ENCODE results near the gene LSAMP.

The LSAMP gene

DNA sequence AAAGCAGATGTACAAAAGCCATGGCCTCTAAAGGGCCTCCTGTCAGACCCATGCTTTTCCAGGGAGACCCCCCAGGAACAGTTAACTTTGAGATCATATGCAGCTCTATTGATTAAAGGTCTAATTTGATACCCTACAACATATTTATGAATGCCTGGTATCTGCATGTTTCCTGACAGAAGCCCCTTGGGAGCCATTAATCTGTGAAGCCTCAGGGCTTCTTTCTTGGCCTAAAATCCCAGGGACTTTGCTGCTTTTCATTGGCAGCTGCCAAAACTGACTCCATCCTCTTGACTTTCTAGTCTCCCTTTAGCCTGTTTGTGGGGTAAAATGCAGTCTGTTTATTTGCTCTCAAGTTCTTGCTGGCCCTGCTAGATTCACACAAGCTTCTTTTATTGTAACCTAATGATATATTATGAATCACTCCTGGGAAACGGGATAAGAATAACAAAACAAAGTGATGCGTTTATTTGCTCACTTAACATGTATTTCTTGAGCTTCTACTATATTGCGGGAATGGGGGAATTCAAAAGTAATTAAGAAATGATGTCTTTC, 257.0 kb downstream of the LSAMP start:
- TF ChIP-seq CTCF (conservative IDR thresholded peaks at IDR 0.05; ENCODE audit: control insufficient read depth, insufficient read depth, low read depth, low read length) = no peak
- DNase-seq (ENCODE audit: low read depth) = peak; percentile 53
- H3K4me3 ChIP-seq (ENCODE audit: control insufficient read depth, low read depth, low read length) = no peak overlapping the region

DNA sequence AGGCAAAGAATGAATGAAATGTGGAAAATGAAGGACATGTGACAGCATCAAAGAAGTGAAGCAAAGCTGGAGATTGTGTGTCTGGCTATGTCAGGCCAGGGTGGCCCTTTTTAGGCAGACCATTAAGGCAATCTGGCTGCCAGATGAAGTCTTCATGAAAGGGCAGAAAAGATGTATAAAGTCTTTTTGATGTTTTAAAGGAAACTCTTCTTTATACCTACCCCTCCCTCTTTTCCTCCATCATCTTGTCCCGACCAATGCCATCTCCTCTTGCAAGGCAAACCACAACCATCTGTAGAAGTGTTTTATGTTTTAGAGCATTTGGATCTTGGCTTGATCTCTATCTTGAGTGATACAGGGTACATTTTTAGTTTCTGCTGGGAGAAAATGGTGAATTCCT, 259.2 kb downstream of the LSAMP start:
- no peak overlapping the region for H3K4me3 ChIP-seq (ENCODE audit: control insufficient read depth, low read depth, low read length)
- TF ChIP-seq CTCF (conservative IDR thresholded peaks at IDR 0.05; ENCODE audit: control insufficient read depth, insufficient read depth, low read depth, low read length) = no peak
- DNase-seq (ENCODE audit: low read depth) = no peak

DNA sequence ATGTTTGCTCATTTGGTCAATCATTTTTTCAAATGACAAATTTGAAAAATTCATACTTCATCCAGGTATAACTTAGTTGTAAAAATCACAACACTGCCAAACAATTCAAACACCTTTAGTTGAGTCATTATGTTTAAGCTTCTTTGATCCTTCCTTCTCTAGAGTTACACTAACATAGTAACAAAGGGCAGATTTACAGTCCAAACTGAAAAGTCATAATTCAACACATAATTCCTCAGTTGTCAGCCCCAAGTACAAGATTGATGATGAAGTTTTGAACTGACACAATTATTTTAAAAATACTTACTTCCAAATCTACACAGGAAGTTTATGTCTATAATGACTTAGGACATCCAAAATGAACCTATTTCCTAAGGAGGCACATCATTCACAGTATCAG, 264.1 kb downstream of the LSAMP start:
- H3K4me3 ChIP-seq (ENCODE audit: control insufficient read depth, low read depth, low read length) = no peak overlapping the region
- TF ChIP-seq CTCF (conservative IDR thresholded peaks at IDR 0.05; ENCODE audit: control insufficient read depth, insufficient read depth, low read depth, low read length) = no peak
- no peak for DNase-seq (ENCODE audit: low read depth)

DNA sequence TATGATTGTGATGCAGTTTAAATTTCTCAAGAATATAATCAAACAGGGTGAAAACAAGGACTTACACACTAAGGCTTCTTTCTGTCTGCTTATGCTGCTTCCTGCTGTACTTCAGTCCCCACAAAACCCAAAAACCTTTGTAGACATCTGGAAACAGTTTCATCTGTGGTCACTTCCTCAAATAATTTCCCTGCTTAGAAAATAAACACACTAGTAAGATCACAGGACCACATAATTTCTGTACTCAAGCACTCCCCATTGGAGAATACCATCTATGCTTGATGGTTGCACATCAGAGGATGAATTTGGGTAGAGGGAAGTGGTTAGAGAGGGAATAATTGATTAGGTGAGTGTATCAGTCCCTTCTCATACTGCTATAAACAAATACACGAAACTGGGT, 266.2 kb downstream of the LSAMP start:
- TF ChIP-seq CTCF (conservative IDR thresholded peaks at IDR 0.05; ENCODE audit: control insufficient read depth, insufficient read depth, low read depth, low read length) = no peak
- H3K4me3 ChIP-seq (ENCODE audit: control insufficient read depth, low read depth, low read length) = no peak overlapping the region
- DNase-seq (ENCODE audit: low read depth) = peak; percentile 74

DNA sequence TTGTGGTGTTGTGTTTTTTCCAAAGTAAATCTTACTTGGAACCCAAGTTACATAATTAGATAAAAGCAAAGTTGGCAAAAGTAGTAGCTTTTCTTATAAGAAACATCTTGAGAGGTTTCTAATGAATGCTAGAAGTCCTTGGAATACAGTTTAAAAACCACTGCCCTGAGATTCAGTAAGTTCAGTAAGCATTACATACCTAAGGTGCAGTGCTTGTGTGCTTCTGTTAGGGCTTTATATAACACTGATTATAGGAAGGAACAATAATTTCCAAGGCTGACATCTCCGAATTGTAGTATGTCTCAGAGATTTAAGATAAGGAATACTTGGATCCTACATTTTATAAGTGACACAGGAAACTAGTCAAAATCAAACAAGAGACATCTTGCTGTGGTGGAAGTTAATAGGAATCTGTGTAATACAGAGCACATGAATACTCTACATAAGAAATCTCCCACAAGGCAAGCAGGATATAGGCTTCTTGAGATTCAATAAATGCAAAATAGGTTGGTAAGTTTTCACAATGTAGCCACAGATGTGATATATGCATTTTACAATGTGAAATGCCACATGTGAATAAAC, 268.2 kb downstream of the LSAMP start:
- no peak for TF ChIP-seq CTCF (conservative IDR thresholded peaks at IDR 0.05; ENCODE audit: control insufficient read depth, insufficient read depth, low read depth, low read length)
- no peak overlapping the region for H3K4me3 ChIP-seq (ENCODE audit: control insufficient read depth, low read depth, low read length)
- DNase-seq (ENCODE audit: low read depth) = no peak

DNA sequence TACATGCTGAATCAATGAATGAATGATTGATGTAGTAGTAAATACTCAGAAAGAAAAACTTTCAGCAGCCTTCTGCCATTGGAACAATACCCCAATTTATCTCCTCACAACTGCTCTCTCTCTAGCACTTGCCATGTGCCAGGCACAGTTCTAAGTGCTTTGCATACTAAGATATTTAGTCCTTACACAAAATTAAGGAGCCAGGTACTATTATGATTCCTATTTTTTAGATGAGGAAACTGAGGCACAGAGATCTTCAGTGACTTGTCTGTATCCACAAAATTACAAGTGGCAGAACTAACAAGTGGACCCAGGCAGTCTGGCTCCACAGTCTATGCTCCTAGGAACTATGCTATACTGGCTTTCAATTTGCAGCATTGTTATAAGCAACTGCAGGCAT, 279.2 kb downstream of the LSAMP start:
- H3K4me3 ChIP-seq (ENCODE audit: control insufficient read depth, low read depth, low read length) = no peak overlapping the region
- TF ChIP-seq CTCF (conservative IDR thresholded peaks at IDR 0.05; ENCODE audit: control insufficient read depth, insufficient read depth, low read depth, low read length) = no peak
- DNase-seq (ENCODE audit: low read depth) = no peak

- TF ChIP-seq CTCF (conservative IDR thresholded peaks at IDR 0.05; ENCODE audit: control insufficient read depth, insufficient read depth, low read depth, low read length) = no peak
- H3K4me3 ChIP-seq (ENCODE audit: control insufficient read depth, low read depth, low read length) = no peak overlapping the region
- no peak for DNase-seq (ENCODE audit: low read depth)
Observed at GRCh38 chr3:116165641-116166040, 279.6 kb downstream of the LSAMP start.
